Activated CD4-positive, alpha-beta memory T cell treated with anti-CD3 and anti-CD28 coated beads, Interleukin-2, amount 10 ng/mL, durations not matched to agents 7 days and 5 days (primary cell): ENCODE data around the gene DNAH14. TPM values are rescaled to one million over a fixed set of nuclear protein-coding genes. Genes with fewer than 3 reads are reported as not detected.
"Not testable (repeated sequence)": the region's sequence is repeated elsewhere in the genome, so short reads cannot be mapped to it uniquely, and the experiment has no call there.

Experiments
- CTCF ChIA-PET: fragments of 350-600 bp; sonication (Branson Sonifier 250); formaldehyde crosslinking; loops from one replicate; lab custom pipeline; 2021; ENCODE audit warnings: antibody characterized with exemption, inconsistent platforms; lab: Charles Lee
- POLR2A ChIA-PET: fragments of 350-600 bp; sonication (Branson Sonifier 250); formaldehyde crosslinking; loops from one replicate; lab custom pipeline; 2021; ENCODE audit warnings: antibody characterized with exemption; lab: Charles Lee
- DNase-seq: peaks from one replicate; pipeline ENCODE4 v3.0.0-alpha.2; 2020
- H3K27ac Mint-ChIP-seq: one replicate; pipeline ENCODE4 v1.8.0; 2021; ENCODE audit warnings: mild to moderate bottlenecking, mixed read lengths
- H3K27me3 Mint-ChIP-seq: one replicate; pipeline ENCODE4 v1.8.0; 2021; ENCODE audit warnings: mixed read lengths
- H3K36me3 Mint-ChIP-seq: one replicate; pipeline ENCODE4 v1.8.0; 2021; ENCODE audit warnings: low read depth, mixed read lengths
- H3K4me1 Mint-ChIP-seq: one replicate; pipeline ENCODE4 v1.8.0; 2021; ENCODE audit warnings: mixed read lengths
- H3K4me3 Mint-ChIP-seq: one replicate; pipeline ENCODE4 v1.8.0; 2021; ENCODE audit warnings: mild to moderate bottlenecking, mixed read lengths
- H3K9me3 Mint-ChIP-seq: one replicate; pipeline ENCODE4 v1.8.0; 2021; ENCODE audit warnings: mixed read lengths
- total RNA-seq, 2 experiments: library from RNA; stranded (reverse); gene quantifications; one replicate each; pipeline ENCODE4 v1.2.3, GENCODE V29; 2021

Gene DNAH14
- total RNA-seq, 2 experiments from 2014 or later, result 0.25 to 0.28 TPM

DNA sequence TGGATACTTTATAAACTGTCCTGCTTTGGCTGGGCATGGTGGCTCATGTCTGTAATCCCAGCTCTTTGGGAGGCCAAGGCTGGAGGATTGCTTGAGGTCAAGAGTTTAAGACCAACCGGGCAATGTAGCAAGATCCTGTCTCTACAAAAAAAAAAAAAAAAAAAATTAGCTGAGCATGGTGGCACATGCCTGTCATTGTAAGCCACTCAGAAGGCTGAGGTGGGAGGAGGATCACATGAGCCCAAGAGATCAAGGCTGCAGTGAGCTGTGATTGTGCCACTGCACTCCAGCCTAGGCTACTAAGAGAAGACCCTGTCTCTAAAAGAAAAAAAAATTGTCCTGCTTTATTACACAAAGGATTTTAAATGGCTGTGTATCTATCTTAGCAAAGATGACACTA lies 403.2 kb downstream of the DNAH14 start:
- Mint-ChIP-seq H3K27me3 (peaks cover 8% of the 10 kb centered on the region), H3K9me3 (no peaks in the 10 kb centered on the region)

DNA sequence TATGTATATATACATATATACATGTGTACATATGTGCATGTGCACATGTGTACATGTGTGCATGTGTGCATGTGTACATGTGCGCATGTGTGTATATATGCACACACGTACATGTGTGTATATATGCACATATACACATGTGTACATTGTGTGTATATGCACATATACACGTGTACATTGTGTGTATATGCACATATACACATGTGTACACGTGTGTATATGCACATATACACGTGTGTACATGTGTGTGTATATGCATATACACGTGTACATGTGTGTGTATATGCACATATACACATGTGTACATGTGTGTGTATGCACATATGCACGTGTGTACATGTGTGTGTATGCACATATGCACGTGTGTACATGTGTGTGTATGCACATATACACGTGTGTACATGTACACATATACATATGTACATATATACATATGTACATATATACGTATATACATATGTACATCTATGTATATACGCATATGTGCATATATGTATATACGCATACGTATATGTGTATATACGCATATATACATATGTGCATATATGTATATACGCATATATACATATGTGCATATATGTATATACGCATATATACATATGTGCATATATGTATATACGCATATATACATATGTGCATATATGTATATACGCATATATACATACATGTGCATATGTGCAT lies 405.8 kb downstream of the DNAH14 start:
- H3K9me3 Mint-ChIP-seq, H3K27me3 Mint-ChIP-seq, CTCF ChIA-PET, H3K4me3 Mint-ChIP-seq, POLR2A ChIA-PET, H3K4me1 Mint-ChIP-seq, H3K27ac Mint-ChIP-seq, H3K36me3 Mint-ChIP-seq, DNase-seq: not testable (repeated sequence)

More for the DNA sequence above, 403.2 kb downstream of the DNAH14 start:
- ChIA-PET POLR2A (no interaction called here), CTCF (no interaction called here)
- no peaks in the 10 kb centered on the region for H3K36me3 Mint-ChIP-seq
- H3K27ac Mint-ChIP-seq, result no peak overlapping the region
- DNase-seq, result no peak
- no peak overlapping the region for H3K4me3 Mint-ChIP-seq
- H3K4me1 Mint-ChIP-seq, result no peaks in the 10 kb centered on the region

GRCh38 chr1:225338545-225338944 lies 409.1 kb downstream of the DNAH14 start:
- Mint-ChIP-seq H3K4me1 (peaks cover 3% of the 10 kb centered on the region), H3K9me3 (no peaks in the 10 kb centered on the region), H3K27me3 (peaks cover 10% of the 10 kb centered on the region), H3K36me3 (no peaks in the 10 kb centered on the region), H3K27ac (no peak overlapping the region), H3K4me3 (no peak overlapping the region)
- no peak for DNase-seq
- ChIA-PET CTCF (no interaction called here), POLR2A (no interaction called here)

DNA sequence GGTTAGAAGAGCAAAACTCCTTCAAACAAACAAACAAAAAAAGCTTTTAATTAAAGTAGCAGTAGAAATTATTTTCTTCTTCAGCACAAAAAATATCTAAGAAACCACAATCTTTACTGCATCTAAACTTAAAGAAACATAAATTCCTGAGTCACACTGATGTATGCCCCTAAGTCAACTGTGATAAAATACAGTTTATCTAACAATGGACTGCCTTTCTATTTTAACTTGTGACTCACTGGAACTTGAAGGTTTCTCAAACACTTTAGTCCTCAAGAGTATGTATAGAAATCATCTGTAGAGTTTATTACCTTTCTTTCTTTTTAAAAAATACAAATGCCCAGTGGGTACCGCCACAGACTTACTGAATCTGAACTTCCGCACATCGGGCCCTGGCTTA lies 412.2 kb downstream of the DNAH14 start:
- peaks cover 3% of the 10 kb centered on the region for H3K4me1 Mint-ChIP-seq
- DNase-seq, result no peak
- H3K36me3 Mint-ChIP-seq, result no peaks in the 10 kb centered on the region
- H3K27me3 Mint-ChIP-seq, result peaks cover 20% of the 10 kb centered on the region
- no peak overlapping the region for H3K4me3 Mint-ChIP-seq
- no peaks in the 10 kb centered on the region for H3K9me3 Mint-ChIP-seq
- ChIA-PET CTCF (interaction anchor here (0.6 kb wide), 1 partner anchor 386 kb away, joined by 4 read pairs; no protein-coding TSS in a partner anchor), POLR2A (no interaction called here)
- no peak overlapping the region for H3K27ac Mint-ChIP-seq

GRCh38 chr1:225342695-225343094 lies 413.2 kb downstream of the DNAH14 start:
- no peak for DNase-seq
- Mint-ChIP-seq H3K36me3 (no peaks in the 10 kb centered on the region), H3K4me1 (peaks cover 3% of the 10 kb centered on the region), H3K27ac (no peak overlapping the region), H3K9me3 (no peaks in the 10 kb centered on the region), H3K4me3 (no peak overlapping the region), H3K27me3 (peaks cover 24% of the 10 kb centered on the region)
- ChIA-PET POLR2A (no interaction called here), CTCF (interaction anchor here (1.0 kb wide), 1 partner anchor 23 kb away, joined by 3 read pairs; no protein-coding TSS in a partner anchor)

DNA sequence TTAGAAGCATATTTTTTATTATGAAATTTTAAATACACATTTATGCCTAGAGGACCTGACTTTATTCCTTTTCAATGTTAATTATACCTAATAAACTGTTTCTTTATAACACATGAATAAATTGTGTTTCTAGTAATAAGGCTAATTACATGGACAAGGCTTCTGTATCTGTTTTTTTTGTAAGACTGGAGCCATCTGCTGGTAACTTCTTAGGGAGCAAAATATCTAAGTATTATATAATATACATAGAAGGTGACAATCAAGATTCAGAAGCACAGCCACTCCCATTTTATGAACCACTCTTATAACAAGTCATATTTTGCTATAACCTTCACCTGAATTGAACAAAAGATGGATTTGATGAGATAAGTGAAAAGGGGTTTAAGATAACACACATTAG lies 414.1 kb downstream of the DNAH14 start:
- ChIA-PET CTCF (interaction anchor here (1.0 kb wide), 1 partner anchor 24 kb away, joined by 3 read pairs; no protein-coding TSS in a partner anchor), POLR2A (no interaction called here)
- no peak overlapping the region for H3K4me3 Mint-ChIP-seq
- H3K9me3 Mint-ChIP-seq, result no peaks in the 10 kb centered on the region
- peaks cover 29% of the 10 kb centered on the region for H3K27me3 Mint-ChIP-seq
- no peak for DNase-seq
- peaks cover 3% of the 10 kb centered on the region for H3K4me1 Mint-ChIP-seq
- no peak overlapping the region for H3K27ac Mint-ChIP-seq
- no peaks in the 10 kb centered on the region for H3K36me3 Mint-ChIP-seq

DNA sequence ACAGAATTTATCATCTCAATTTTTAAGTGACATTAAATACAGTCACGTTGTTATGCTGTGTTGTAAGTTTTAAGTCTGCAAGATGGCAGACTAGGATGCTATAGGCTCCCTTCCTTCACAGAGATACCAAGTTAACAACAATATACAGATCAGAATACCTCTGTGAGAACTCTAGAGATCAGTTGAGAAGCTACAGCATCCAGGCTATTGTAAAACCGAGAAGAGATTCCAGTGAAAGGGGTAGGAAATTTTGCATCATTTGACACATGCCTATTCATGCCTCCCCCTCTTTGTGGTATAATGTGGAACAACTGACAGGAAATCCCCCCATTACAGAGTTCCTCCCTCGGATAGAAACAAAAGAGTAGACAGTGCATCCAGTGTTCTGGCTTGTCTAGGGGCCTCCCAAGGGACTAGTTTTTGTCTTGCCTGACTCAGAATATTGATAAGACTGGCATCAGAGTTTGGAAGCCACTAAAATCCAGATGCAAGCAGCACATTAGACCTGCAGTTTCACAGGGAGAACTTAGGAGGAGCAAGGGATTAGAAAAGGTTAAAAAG lies 417.7 kb downstream of the DNAH14 start:
- CTCF ChIA-PET, result no interaction called here
- Mint-ChIP-seq H3K36me3 (no peaks in the 10 kb centered on the region), H3K4me1 (peaks cover 3% of the 10 kb centered on the region), H3K27ac (no peak overlapping the region), H3K27me3 (peaks cover 46% of the 10 kb centered on the region), H3K9me3 (no peaks in the 10 kb centered on the region), H3K4me3 (no peak overlapping the region)
- POLR2A ChIA-PET, result no interaction called here
- no peak for DNase-seq

DNA sequence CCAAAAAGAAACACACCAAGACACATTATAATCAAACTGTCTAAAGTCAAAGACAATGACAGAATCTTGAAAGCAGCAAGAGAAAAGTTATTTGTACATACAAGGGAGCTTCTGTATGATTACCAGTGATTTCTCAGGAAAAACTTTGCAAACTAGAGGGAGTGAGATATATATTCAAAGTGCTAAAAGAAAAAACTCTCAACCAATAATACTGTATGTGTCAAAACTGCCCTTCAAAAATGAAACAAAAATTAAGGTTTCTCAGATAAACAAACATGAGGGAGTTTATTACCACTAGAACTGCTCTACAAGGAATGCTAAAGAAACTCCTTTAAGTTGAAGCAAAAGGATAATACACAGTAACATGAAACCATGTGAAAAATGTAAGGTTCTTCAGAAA lies 418.9 kb downstream of the DNAH14 start:
- no peak for DNase-seq
- no peaks in the 10 kb centered on the region for H3K9me3 Mint-ChIP-seq
- H3K27ac Mint-ChIP-seq, result no peak overlapping the region
- no peaks in the 10 kb centered on the region for H3K36me3 Mint-ChIP-seq
- no peak overlapping the region for H3K4me3 Mint-ChIP-seq
- H3K27me3 Mint-ChIP-seq, result peaks cover 42% of the 10 kb centered on the region
- no peaks in the 10 kb centered on the region for H3K4me1 Mint-ChIP-seq
- POLR2A ChIA-PET, result no interaction called here
- CTCF ChIA-PET, result no interaction called here

DNA sequence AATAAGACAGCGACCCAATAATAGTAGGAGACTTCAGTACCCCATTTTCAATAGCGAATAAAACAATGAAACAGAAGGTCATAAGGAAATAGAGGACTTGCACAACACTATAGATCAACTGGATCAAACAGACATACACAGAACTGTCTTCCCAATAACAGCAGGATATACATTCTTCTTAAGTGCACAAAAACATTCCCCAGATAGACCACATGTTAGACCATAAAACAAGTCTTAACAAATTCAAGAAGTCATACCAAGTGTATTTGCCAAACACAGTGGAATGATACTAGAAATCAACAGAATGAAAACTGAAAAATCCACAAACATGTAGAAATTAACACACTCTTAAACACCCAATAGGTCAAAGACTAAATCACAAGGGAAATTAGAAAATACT lies 420.4 kb downstream of the DNAH14 start:
- H3K36me3 Mint-ChIP-seq, result no peaks in the 10 kb centered on the region
- CTCF ChIA-PET, result no interaction called here
- no peaks in the 10 kb centered on the region for H3K4me1 Mint-ChIP-seq
- H3K4me3 Mint-ChIP-seq, result no peak overlapping the region
- H3K27ac Mint-ChIP-seq, result no peak overlapping the region
- no peaks in the 10 kb centered on the region for H3K9me3 Mint-ChIP-seq
- POLR2A ChIA-PET, result no interaction called here
- no peak for DNase-seq
- H3K27me3 Mint-ChIP-seq, result peaks cover 39% of the 10 kb centered on the region

DNA sequence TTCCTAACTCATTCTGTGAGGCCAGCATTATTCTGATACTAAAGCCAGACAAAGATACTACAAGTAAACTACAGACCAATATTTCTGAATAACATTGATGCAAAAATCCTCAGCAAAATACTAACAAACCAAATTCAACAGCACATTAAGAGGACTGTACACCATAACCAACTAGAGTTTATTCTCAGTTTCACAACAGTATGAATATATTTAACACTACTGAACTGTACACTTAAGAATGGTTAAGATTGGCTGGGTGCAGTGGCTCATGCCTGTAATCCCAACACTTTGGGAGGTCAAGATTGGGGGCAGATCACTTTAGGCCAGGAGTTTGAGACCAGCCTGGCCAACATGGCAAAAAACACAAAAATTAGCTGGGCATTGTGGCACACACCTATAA lies 421.4 kb downstream of the DNAH14 start:
- Mint-ChIP-seq H3K27me3 (peaks cover 37% of the 10 kb centered on the region), H3K4me1 (no peaks in the 10 kb centered on the region), H3K27ac (no peak overlapping the region), H3K9me3 (no peaks in the 10 kb centered on the region), H3K36me3 (no peaks in the 10 kb centered on the region), H3K4me3 (no peak overlapping the region)
- no peak for DNase-seq
- CTCF ChIA-PET, result no interaction called here
- POLR2A ChIA-PET, result no interaction called here

DNA sequence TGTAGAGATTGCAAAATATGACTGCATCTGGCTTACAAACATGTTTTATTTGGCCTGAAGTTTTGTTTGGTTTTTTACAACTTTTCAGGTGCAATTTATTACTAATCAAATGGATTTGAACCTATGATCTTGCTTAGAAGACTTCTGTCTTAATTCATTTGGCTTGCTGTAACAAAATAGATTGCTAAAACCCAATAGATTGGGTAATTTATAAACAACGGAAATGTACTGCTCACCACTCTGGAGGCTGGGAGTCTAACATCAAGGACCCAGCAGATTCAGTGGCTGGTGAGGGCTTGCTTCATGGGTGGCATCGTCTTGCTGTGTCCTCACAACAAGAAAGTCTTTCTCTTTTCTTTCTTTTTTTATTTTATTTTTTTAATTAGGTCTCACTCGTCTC lies 425.4 kb downstream of the DNAH14 start:
- ChIA-PET POLR2A (no interaction called here), CTCF (no interaction called here)
- H3K36me3 Mint-ChIP-seq, result no peaks in the 10 kb centered on the region
- no peaks in the 10 kb centered on the region for H3K4me1 Mint-ChIP-seq
- no peak overlapping the region for H3K4me3 Mint-ChIP-seq
- no peak overlapping the region for H3K27ac Mint-ChIP-seq
- peaks cover 40% of the 10 kb centered on the region for H3K27me3 Mint-ChIP-seq
- DNase-seq, result no peak
- no peaks in the 10 kb centered on the region for H3K9me3 Mint-ChIP-seq

DNA sequence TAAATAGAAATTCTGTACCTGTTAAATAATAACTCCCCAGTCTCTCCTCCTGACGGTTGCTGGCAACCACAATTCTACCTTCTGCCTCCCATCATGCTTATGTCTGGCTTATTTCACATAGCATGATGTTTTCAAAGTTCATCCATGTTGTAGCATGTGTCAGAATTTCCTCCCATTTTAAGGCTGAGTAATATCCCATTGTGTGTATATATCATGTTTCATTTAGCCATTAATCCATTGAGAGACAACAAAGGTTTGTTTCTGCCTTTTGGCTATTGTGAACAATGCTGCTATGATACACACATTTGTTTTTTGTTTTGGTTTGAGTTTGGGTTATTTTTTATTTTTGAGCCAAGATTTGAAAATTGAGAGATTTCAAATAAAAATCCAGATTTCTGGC lies 426.4 kb downstream of the DNAH14 start:
- Mint-ChIP-seq H3K9me3 (no peaks in the 10 kb centered on the region), H3K36me3 (no peaks in the 10 kb centered on the region), H3K27ac (no peak overlapping the region), H3K4me1 (no peaks in the 10 kb centered on the region), H3K27me3 (peaks cover 37% of the 10 kb centered on the region), H3K4me3 (no peak overlapping the region)
- DNase-seq, result no peak
- ChIA-PET CTCF (no interaction called here), POLR2A (no interaction called here)

DNA sequence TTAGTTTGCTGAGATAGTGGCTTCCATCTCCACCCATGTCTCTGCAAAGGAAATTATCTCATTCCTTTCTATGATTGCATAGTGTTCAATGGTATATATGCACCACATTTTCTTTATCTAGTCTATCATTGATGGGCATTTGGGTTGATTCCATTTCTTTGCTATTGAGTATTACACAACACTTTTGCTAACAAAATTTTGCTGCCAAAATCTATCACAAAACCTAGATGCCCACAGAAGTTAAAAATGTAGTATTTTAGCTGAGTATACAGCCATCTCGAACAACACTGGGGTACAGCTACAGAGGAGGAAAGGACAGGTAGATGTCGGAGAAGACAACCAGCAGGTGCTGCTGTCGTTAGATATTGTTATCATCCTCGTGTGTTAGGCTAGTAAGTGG lies 430.6 kb downstream of the DNAH14 start:
- Mint-ChIP-seq H3K9me3 (no peaks in the 10 kb centered on the region), H3K27ac (no peak overlapping the region), H3K27me3 (peaks cover 25% of the 10 kb centered on the region), H3K36me3 (no peaks in the 10 kb centered on the region), H3K4me3 (no peak overlapping the region), H3K4me1 (peaks cover 1% of the 10 kb centered on the region)
- CTCF ChIA-PET, result no interaction called here
- no peak for DNase-seq
- POLR2A ChIA-PET, result no interaction called here

- H3K4me3 Mint-ChIP-seq, result no peak overlapping the region
These were observed 431.7 kb downstream of the DNAH14 start for GRCh38 chr1:225361176-225361575.

More at GRCh38 chr1:225361176-225361575, 431.7 kb downstream of the DNAH14 start:
- H3K36me3 Mint-ChIP-seq, result no peaks in the 10 kb centered on the region
- ChIA-PET POLR2A (no interaction called here), CTCF (no interaction called here)
- peaks cover 1% of the 10 kb centered on the region for H3K4me1 Mint-ChIP-seq
- no peaks in the 10 kb centered on the region for H3K9me3 Mint-ChIP-seq
- no peak for DNase-seq
- H3K27ac Mint-ChIP-seq, result no peak overlapping the region
- peaks cover 22% of the 10 kb centered on the region for H3K27me3 Mint-ChIP-seq
